ENCODE data around the gene IL7R. TPM values are rescaled to one million over a fixed set of nuclear protein-coding genes. Genes with fewer than 3 reads are reported as not detected.

The IL7R gene
- total RNA-seq, 4 donors from 2014 or later, result 36.8 to 101 (median 59.4) TPM

DNA sequence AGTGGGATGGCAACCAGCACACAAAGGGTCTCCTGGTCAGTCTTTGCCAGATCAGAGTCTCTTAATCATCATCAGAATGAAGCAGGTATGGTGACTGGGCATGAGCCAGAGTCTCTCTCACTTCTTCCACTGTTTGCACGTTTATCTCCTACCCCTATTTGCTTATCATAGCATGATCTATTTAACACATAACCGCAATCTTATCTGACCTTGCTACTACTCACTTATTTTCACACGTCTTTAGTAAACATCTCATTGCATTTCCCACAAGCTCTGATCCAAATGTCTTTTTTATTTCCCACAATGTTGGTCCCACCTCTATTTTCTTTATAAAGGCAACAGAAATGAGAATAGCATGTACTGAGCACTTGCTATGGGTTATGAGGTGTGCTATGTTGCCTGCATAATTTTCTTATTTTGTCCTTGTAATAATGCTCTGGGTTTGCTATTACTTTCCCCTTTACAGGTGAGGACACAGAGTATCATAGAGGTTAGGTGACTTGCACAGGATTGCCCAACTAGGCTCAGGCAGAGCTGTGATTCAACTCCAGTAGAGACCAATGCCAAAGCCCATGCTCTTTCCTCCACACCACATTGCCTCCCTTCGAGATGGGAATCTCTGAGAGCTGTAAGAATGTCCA is 39.7 kb upstream of the IL7R start:
- no peaks in the 10 kb centered on the region for H3K4me1 ChIP-seq
- no peaks in the 10 kb centered on the region for H3K36me3 ChIP-seq
- H3K27me3 ChIP-seq, result no peaks in the 10 kb centered on the region
- DNase-seq, result peak in 1 of 3 donors; percentile 63
- H3K9me3 ChIP-seq, result no peaks in the 10 kb centered on the region
- H3K27ac ChIP-seq, result peak overlapping the region; percentile 55 to 73 (median 60)
- H3K4me3 ChIP-seq, result no peak overlapping the region
- TF ChIP-seq POLR2A (IDR thresholded peaks at IDR 0.05) (peak; percentile 23 to 48), CTCF (IDR thresholded peaks at IDR 0.05) (no peak)

DNA sequence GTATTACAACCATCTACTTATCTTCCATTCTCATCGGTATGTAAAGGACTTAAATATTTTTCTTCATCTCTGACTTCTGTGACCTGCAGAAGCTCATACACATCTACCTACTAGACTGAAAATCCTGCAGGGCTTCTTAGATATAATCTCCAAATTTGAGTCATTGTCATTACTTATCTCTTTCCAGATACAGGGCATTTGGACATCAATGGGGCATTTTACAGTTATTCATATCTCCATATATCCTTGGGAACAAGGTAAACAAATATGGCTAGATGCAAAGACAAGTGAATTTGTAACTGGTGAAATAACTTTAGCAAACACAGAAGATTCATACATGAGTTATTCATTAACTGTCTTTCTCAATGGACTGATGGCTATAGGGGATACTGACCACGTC is 37.7 kb upstream of the IL7R start:
- Histone ChIP-seq H3K36me3 (no peaks in the 10 kb centered on the region), H3K4me3 (no peak overlapping the region), H3K27me3 (no peaks in the 10 kb centered on the region), H3K27ac (peak overlapping the region in 2 of 4 donors; percentile 26 to 72), H3K4me1 (no peaks in the 10 kb centered on the region), H3K9me3 (no peaks in the 10 kb centered on the region)
- DNase-seq, result no peak
- no peak for TF ChIP-seq POLR2A (IDR thresholded peaks at IDR 0.05)
- TF ChIP-seq CTCF (IDR thresholded peaks at IDR 0.05), result no peak

GRCh38 chr5:35819668-35820067 is 37.0 kb upstream of the IL7R start:
- DNase-seq, result no peak
- Histone ChIP-seq H3K36me3 (no peaks in the 10 kb centered on the region), H3K27ac (peak overlapping the region in 2 of 4 donors; percentile 35 to 72), H3K4me3 (no peak overlapping the region), H3K4me1 (no peaks in the 10 kb centered on the region), H3K27me3 (no peaks in the 10 kb centered on the region), H3K9me3 (no peaks in the 10 kb centered on the region)
- TF ChIP-seq POLR2A (IDR thresholded peaks at IDR 0.05) (peak in 1 of 2 donors; percentile 31), CTCF (IDR thresholded peaks at IDR 0.05) (no peak)

GRCh38 chr5:35820735-35821134 is 36.0 kb upstream of the IL7R start:
- H3K27ac ChIP-seq, result peak overlapping the region; percentile 13 to 46 (median 24)
- no peak for DNase-seq

GRCh38 chr5:35821513-35821912 is 35.2 kb upstream of the IL7R start:
- TF ChIP-seq CTCF (IDR thresholded peaks at IDR 0.05), result no peak
- TF ChIP-seq POLR2A (IDR thresholded peaks at IDR 0.05), result no peak
- Histone ChIP-seq H3K36me3 (no peaks in the 10 kb centered on the region), H3K27ac (peak overlapping the region in 3 of 4 donors; percentile 13 to 66 (median 46)), H3K27me3 (no peaks in the 10 kb centered on the region), H3K4me1 (no peaks in the 10 kb centered on the region), H3K9me3 (no peaks in the 10 kb centered on the region), H3K4me3 (no peak overlapping the region)
- DNase-seq, result no peak

More at GRCh38 chr5:35820735-35821134, 36.0 kb upstream of the IL7R start:
- Histone ChIP-seq H3K4me1 (no peaks in the 10 kb centered on the region), H3K27me3 (no peaks in the 10 kb centered on the region), H3K36me3 (no peaks in the 10 kb centered on the region), H3K9me3 (no peaks in the 10 kb centered on the region), H3K4me3 (no peak overlapping the region)
- TF ChIP-seq POLR2A (IDR thresholded peaks at IDR 0.05) (no peak), CTCF (IDR thresholded peaks at IDR 0.05) (no peak)
